ENCODE measurements around the gene CALHM4. TPM values are rescaled to one million over a fixed set of nuclear protein-coding genes. Genes with fewer than 3 reads are reported as not detected.

Gene CALHM4
- total and polyA plus RNA-seq, 2 of the 4 experiments (the other 2 are of a cell fraction): 0.07 TPM; not detected in 1

DNA sequence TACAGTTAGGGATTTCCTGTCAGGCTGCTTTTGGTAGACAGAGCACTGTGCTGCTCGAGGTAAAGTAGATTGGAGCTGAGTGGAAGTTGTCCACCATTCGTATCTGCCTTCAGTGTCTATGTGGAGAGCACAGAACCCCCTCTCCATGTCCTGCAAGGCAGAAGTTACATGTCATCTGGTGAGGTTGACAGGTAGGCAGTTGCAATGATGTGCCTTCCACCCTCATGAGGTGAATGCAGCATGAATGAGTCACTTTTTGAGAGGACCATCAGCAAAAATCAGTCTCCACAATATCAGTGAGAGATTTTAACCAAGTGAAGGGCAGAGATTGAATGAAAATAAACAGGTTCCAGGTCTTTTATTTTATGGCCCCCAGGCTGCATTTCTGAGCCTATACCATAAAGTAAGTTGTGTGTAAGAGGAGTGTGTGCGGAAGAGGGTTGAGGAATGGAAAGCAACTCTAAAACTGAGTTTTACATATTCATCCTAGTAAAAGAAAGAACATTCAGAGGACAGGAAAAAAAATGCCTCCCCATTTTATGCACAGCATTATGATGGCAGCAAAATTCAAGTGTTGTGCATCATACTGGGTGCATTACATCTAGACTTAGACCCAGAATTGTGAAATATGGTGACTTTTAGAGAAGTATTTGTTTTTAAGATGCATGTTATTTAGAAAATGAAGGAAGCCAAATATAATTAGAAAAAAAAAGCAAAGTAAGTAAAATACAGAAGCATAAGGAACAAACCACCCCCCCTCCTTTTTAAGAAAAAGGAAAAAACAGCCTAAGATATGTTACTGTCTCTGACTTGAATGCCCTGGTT is 23.9 kb upstream of the CALHM4 start:
- in situ Hi-C loops (cut with MboI; ENCODE audit: low sequenced_read_pairs): loop anchor here (10.0 kb wide), 2 partner anchors 235 to 265 kb away; no protein-coding TSS in a partner anchor

More for the DNA sequence above, 23.9 kb upstream of the CALHM4 start:
- Histone ChIP-seq H2AFZ (replicated peaks; ENCODE audit: low read length, poor library complexity) (peak overlapping the region; percentile 68), H2BK20ac (ENCODE audit: low read depth, low read length) (peak overlapping the region; percentile 85), H4K91ac (ENCODE audit: insufficient read depth, low read depth, low read length) (peak overlapping the region; percentile 66; the same call in 1 of the 2 replicates), H3K9ac (ENCODE audit: low read depth, low read length) (no peak overlapping the region), H3K4me2 (ENCODE audit: low read depth, low read length) (peak overlapping the region; percentile 57; the same call in 1 of the 2 replicates), H2AK9ac (replicated peaks; ENCODE audit: low read depth, low read length, poor library complexity) (no peak overlapping the region), H3K36me3 (ENCODE audit: control insufficient read depth, insufficient read depth, low read length) (no peaks in the 10 kb centered on the region), H2BK120ac (ENCODE audit: low read depth, low read length) (peak overlapping the region; percentile 87), H3K27me3 (ENCODE audit: control insufficient read depth, insufficient read depth, low read length) (no peaks in the 10 kb centered on the region), H4K20me1 (ENCODE audit: insufficient read depth, low read length) (no peaks in the 10 kb centered on the region), H2BK15ac (ENCODE audit: low read depth, low read length) (peak overlapping the region; percentile 91; the same call in 2 of the 3 replicates), H4K5ac (ENCODE audit: low read depth, low read length) (no peak overlapping the region), H3K9me1 (ENCODE audit: insufficient read depth, low read length) (peaks cover 12% of the 10 kb centered on the region), H3K9me3 (ENCODE audit: control insufficient read depth, insufficient read depth, low read length) (no peaks in the 10 kb centered on the region), H3K23ac (ENCODE audit: low read depth, low read length) (no peak overlapping the region), H3K4ac (ENCODE audit: low read depth, low read length) (peak overlapping the region; percentile 65), H3K79me1 (ENCODE audit: low read depth in 1 of 2, low read length in 2 of 2) (0 out of 4 replicates have a peak, but pooled peaks cover 0 to 3% of the 10 kb centered on the region in 2 experiments), H2AK5ac (ENCODE audit: low read depth, low read length) (peak overlapping the region; percentile 95), H4K8ac (ENCODE audit: low read depth in 2 of 2, low read length in 2 of 2) (peak overlapping the region in 1 of 2 experiments; percentile 39; a peak in 2 of 4 replicates), H3K18ac (ENCODE audit: low read depth, low read length) (peak overlapping the region; percentile 6), H3K14ac (replicated peaks; ENCODE audit: low read depth, low read length) (peak overlapping the region; percentile 64; the same call in 1 of the 2 replicates), H3K27ac (ENCODE audit: insufficient read depth, low read length) (no peak overlapping the region; the same call in 1 of the 2 replicates), H3K4me3 (ENCODE audit: insufficient read depth, low read depth, low read length) (no peak overlapping the region), H3K56ac (ENCODE audit: extremely low read depth, insufficient read depth, low read length) (no peak overlapping the region), H2BK5ac (ENCODE audit: low read depth, low read length, poor library complexity, severe bottlenecking) (peak overlapping the region; percentile 42), H3K4me1 (ENCODE audit: control insufficient read depth, insufficient read depth, low read length) (peaks cover 12% of the 10 kb centered on the region)
- ChIA-PET CTCF (interaction anchor here (0.5 to 1.0 kb wide), 4 partner anchors 15 to 261 kb away, joined by 3 to 5 read pairs (median 3); no protein-coding TSS in a partner anchor), POLR2A (ENCODE audit: unreplicated experiment) (no interaction called here)
- intact Hi-C loops (cut with micrococcal nuclease): loop anchor here (2.0 kb wide), 2 partner anchors 17 to 307 kb away; no protein-coding TSS in a partner anchor
- no peak for ATAC-seq (ENCODE audit: low read depth)
- BruUV-seq (replicated peaks): no TSS peak
- DNase-seq: no peak
- dilution Hi-C loops (cut with HindIII; ENCODE audit: low sequenced_read_pairs, unreplicated experiment): no loop called here
- no CpG with 5 or more reads among the region's 3 CpGs for WGBS, 2 experiments (ENCODE audit: extremely low coverage in 2 of 2, insufficient read length in 1 of 2)
- TF ChIP-seq MAFK (IDR thresholded peaks at IDR 0.05; ENCODE audit: low read depth, low read length) (0 out of 2 replicates have a peak, but pooled peaks have one; percentile 1), SMC3 (IDR thresholded peaks at IDR 0.05; ENCODE audit: low read depth, low read length) (no peak), CEBPB (IDR thresholded peaks at IDR 0.05; ENCODE audit: low read depth, low read length) (no peak)
- TF ChIP-seq, protein P1, sequence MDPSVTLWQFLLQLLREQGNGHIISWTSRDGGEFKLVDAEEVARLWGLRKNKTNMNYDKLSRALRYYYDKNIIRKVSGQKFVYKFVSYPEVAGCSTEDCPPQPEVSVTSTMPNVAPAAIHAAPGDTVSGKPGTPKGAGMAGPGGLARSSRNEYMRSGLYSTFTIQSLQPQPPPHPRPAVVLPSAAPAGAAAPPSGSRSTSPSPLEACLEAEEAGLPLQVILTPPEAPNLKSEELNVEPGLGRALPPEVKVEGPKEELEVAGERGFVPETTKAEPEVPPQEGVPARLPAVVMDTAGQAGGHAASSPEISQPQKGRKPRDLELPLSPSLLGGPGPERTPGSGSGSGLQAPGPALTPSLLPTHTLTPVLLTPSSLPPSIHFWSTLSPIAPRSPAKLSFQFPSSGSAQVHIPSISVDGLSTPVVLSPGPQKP (IDR thresholded peaks at IDR 0.05; ENCODE audit: borderline replicate concordance, low read depth, low read length): no peak
